Smooth muscle cell (in vitro differentiated cells): ENCODE data around the gene TMC8. TPM values are rescaled to one million over a fixed set of nuclear protein-coding genes. Genes with fewer than 3 reads are reported as not detected.
"Not testable (repeated sequence)": the region's sequence is repeated elsewhere in the genome, so short reads cannot be mapped to it uniquely, and the experiment has no call there.

Experiments
- DNase-seq: peaks from one replicate; lab custom pipeline; 2025; ENCODE audit not compliant: unreplicated experiment; lab: John Stamatoyannopoulos, UW
- H2AFZ ChIP-seq: fragments of 200-600 bp; sonication (generic); 2 replicates; pipeline ENCODE4 v1.6.0; 2016; ENCODE audit warnings: antibody characterized with exemption, low read depth, mild to moderate bottlenecking
- H3F3A ChIP-seq: fragments of 200-600 bp; sonication (generic); 2 replicates; pipeline ENCODE4 v1.6.0; 2017; ENCODE audit warnings: antibody characterized with exemption, low read depth
- H3K27ac ChIP-seq: fragments of 200-600 bp; sonication (generic); 2 replicates; pipeline ENCODE4 v1.5.1; 2016; ENCODE audit warnings: low read depth, mild to moderate bottlenecking
- H3K27me3 ChIP-seq: fragments of 200-600 bp; sonication (generic); 2 replicates; pipeline ENCODE4 v1.6.1; 2016; ENCODE audit warnings: low read depth, mild to moderate bottlenecking
- H3K36me3 ChIP-seq: fragments of 200-600 bp; sonication (generic); 2 replicates; pipeline ENCODE4 v1.5.1; 2016; ENCODE audit warnings: low read depth
- H3K4me1 ChIP-seq: fragments of 200-600 bp; sonication (generic); 2 replicates; pipeline ENCODE4 v1.5.1; 2016; ENCODE audit warnings: low read depth
- H3K4me2 ChIP-seq: fragments of 200-600 bp; sonication (generic); 2 replicates; pipeline ENCODE4 v1.6.0; 2016; ENCODE audit warnings: mild to moderate bottlenecking
- H3K4me3 ChIP-seq: fragments of 200-600 bp; sonication (generic); 2 replicates; pipeline ENCODE4 v1.5.1; 2016; ENCODE audit warnings: mild to moderate bottlenecking
- H3K79me2 ChIP-seq: fragments of 200-600 bp; sonication (generic); 2 replicates; pipeline ENCODE4 v1.6.0; 2016; ENCODE audit warnings: low read depth, mild to moderate bottlenecking
- H3K9ac ChIP-seq: fragments of 200-600 bp; sonication (generic); 2 replicates; pipeline ENCODE4 v1.6.0; 2016; ENCODE audit warnings: low read depth
- H3K9me3 ChIP-seq: fragments of 200-600 bp; sonication (generic); replicated peaks from 2 replicates; pipeline ENCODE4 v1.5.1; 2016; ENCODE audit warnings: low read depth
- H4K20me1 ChIP-seq: fragments of 200-600 bp; sonication (generic); 2 replicates; pipeline ENCODE4 v1.6.0; 2016; ENCODE audit warnings: low read depth
- CTCF ChIP-seq: fragments of 200-600 bp; sonication (generic); IDR thresholded peaks from 2 replicates; pipeline ENCODE4 v1.5.1; 2017; ENCODE audit warnings: borderline replicate concordance, mild to moderate bottlenecking, antibody characterized with exemption; ENCODE audit not compliant: insufficient read depth, poor library complexity, severe bottlenecking
- WGBS: methylation state at CpG from one replicate; pipeline ENCODE4 v1.1.7; 2016; ENCODE audit warnings: low lambda C conversion rate; 5-methylcytosine and 5-hydroxymethylcytosine counted together
- polyA plus RNA-seq: library from polyadenylated mRNA; unstranded; fragments of >200 nt; fragmentation: Nextera tagmentation; extraction: Ambion mirVana; gene quantifications from 2 replicates; pipeline ENCODE4 v1.2.1, GENCODE V29; 2016
- total RNA-seq: library from RNA; depleted of rRNA; stranded (reverse); fragments of >200 nt; gene quantifications from 2 replicates; pipeline ENCODE4 v1.2.3, GENCODE V29; 2014

The TMC8 gene
- total and polyA plus RNA-seq, 2 experiments from 2014 or later: 0.27 to 0.38 TPM

- no peak for TF ChIP-seq CTCF
- DNase-seq: peak; percentile 10
- no peaks in the 10 kb centered on the region for H3K36me3 ChIP-seq
- H3K4me2 ChIP-seq: peak overlapping the region; percentile 92
- peaks cover 2% of the 10 kb centered on the region for H3F3A ChIP-seq
- peak overlapping the region; percentile 69 for H3K4me3 ChIP-seq
- no peaks in the 10 kb centered on the region for H3K79me2 ChIP-seq
- H3K27me3 ChIP-seq: no peaks in the 10 kb centered on the region
- H4K20me1 ChIP-seq: peaks cover 18% of the 10 kb centered on the region
- WGBS: 13% methylated on average over 21 of the region's 38 CpGs
- no peak overlapping the region for H3K9ac ChIP-seq
- no peaks in the 10 kb centered on the region for H3K9me3 ChIP-seq
- H3K4me1 ChIP-seq: no peaks in the 10 kb centered on the region
- no peak overlapping the region for H3K27ac ChIP-seq
- peak overlapping the region; percentile 79 for H2AFZ ChIP-seq
Observed at GRCh38 chr17:78168903-78169793, 38.6 kb downstream of the TMC8 start.

- Histone ChIP-seq H3K9me3 (no peaks in the 10 kb centered on the region), H3K4me3 (no peak overlapping the region), H3K9ac (no peak overlapping the region), H2AFZ (no peak overlapping the region), H3K4me1 (no peaks in the 10 kb centered on the region), H3K4me2 (no peak overlapping the region), H3K36me3 (no peaks in the 10 kb centered on the region), H3K79me2 (no peaks in the 10 kb centered on the region), H3K27me3 (no peaks in the 10 kb centered on the region), H3F3A (peaks cover 4% of the 10 kb centered on the region), H4K20me1 (peaks cover 18% of the 10 kb centered on the region), H3K27ac (no peak overlapping the region)
- TF ChIP-seq CTCF: no peak
- no peak for DNase-seq
- 90% methylated on average over 31 of the region's 31 CpGs for WGBS
Observed at GRCh38 chr17:78170692-78171590, 40.4 kb downstream of the TMC8 start.

GRCh38 chr17:78171591-78172248, 41.1 kb downstream of the TMC8 start:
- not testable (repeated sequence) for H3K27ac ChIP-seq, H3K4me3 ChIP-seq, H2AFZ ChIP-seq, H3K4me2 ChIP-seq, H3K9me3 ChIP-seq, H3K79me2 ChIP-seq, H3K4me1 ChIP-seq, DNase-seq, H3K36me3 ChIP-seq, H3F3A ChIP-seq, H3K27me3 ChIP-seq, H3K9ac ChIP-seq
- 92% methylated on average over 19 of the region's 19 CpGs for WGBS
- H4K20me1 ChIP-seq: peaks cover 18% of the 10 kb centered on the region
